IMR-90 (cell line): Measurements from ENCODE around the gene FANCE. TPM values are rescaled to one million over a fixed set of nuclear protein-coding genes. Genes with fewer than 3 reads are reported as not detected.

ENCODE experiments used
- ATAC-seq: fragments of 200-7000 bp; cut with Tn5 transposase; 2 replicates; pipeline ENCODE4 v1.9.1; 2020; ENCODE audit warnings: low read depth, mild to moderate bottlenecking, moderate library complexity
- BruUV-seq: library from RNA; stranded (reverse); fragments of 400-500 nt; replicated peaks from 2 replicates; lab custom pipeline; 2021; lab: Mats Ljungman, UMichigan
- CTCF ChIA-PET: fragments of 300-600 bp; formaldehyde crosslinking; extraction: SDS; loops from one replicate; lab custom pipeline; 2021; ENCODE audit warnings: antibody characterized with exemption; lab: Yijun Ruan, JAX
- POLR2A ChIA-PET: fragments of 300-600 bp; sonication (Branson Sonifier 250); formaldehyde crosslinking; loops from one replicate; lab custom pipeline; 2022; ENCODE audit warnings: antibody characterized with exemption; ENCODE audit not compliant: unreplicated experiment; lab: Charles Lee
- DNase-seq: peaks from one replicate; pipeline ENCODE4 v3.0.0; 2013
- H2AFZ ChIP-seq: replicated peaks from 2 replicates; pipeline ENCODE3; 2013; ENCODE audit warnings: low read length, mild to moderate bottlenecking; ENCODE audit not compliant: poor library complexity
- H2AK5ac ChIP-seq: 2 replicates; pipeline ENCODE4 v1.6.1; 2013; ENCODE audit warnings: low read depth, low read length, inconsistent platforms
- H2AK9ac ChIP-seq: replicated peaks from 2 replicates; pipeline ENCODE3; 2013; ENCODE audit warnings: mild to moderate bottlenecking, low read depth, low read length, moderate library complexity; ENCODE audit not compliant: poor library complexity
- H2BK120ac ChIP-seq: 2 replicates; pipeline ENCODE4 v1.6.1; 2013; ENCODE audit warnings: low read depth, low read length, inconsistent platforms
- H2BK15ac ChIP-seq: 3 replicates; pipeline ENCODE4 v1.6.1; 2013; ENCODE audit warnings: low read depth, low read length, inconsistent platforms
- H2BK20ac ChIP-seq: 2 replicates; pipeline ENCODE4 v1.6.1; 2013; ENCODE audit warnings: low read depth, mild to moderate bottlenecking, inconsistent platforms, low read length, moderate library complexity
- H2BK5ac ChIP-seq: 2 replicates; pipeline ENCODE4 v1.6.1; 2013; ENCODE audit warnings: mild to moderate bottlenecking, low read depth, low read length, inconsistent platforms; ENCODE audit not compliant: poor library complexity, severe bottlenecking
- H3K14ac ChIP-seq: replicated peaks from 2 replicates; pipeline ENCODE4 v1.6.1; 2013; ENCODE audit warnings: low read depth, low read length, inconsistent platforms
- H3K18ac ChIP-seq: 2 replicates; pipeline ENCODE4 v1.6.1; 2013; ENCODE audit warnings: low read depth, low read length, control low read depth
- H3K23ac ChIP-seq: 2 replicates; pipeline ENCODE4 v1.6.1; 2013; ENCODE audit warnings: low read depth, low read length, inconsistent platforms
- H3K27ac ChIP-seq: 2 replicates; pipeline ENCODE4 v1.5.1; 2013; ENCODE audit warnings: mild to moderate bottlenecking, control low read depth, low read length; ENCODE audit not compliant: insufficient read depth
- H3K27me3 ChIP-seq: 2 replicates; pipeline ENCODE4 v1.6.1; 2013; ENCODE audit warnings: low read length; ENCODE audit not compliant: control insufficient read depth, insufficient read depth
- H3K36me3 ChIP-seq: 2 replicates; pipeline ENCODE4 v1.6.1; 2013; ENCODE audit warnings: low read length, mixed read lengths; ENCODE audit not compliant: control insufficient read depth, insufficient read depth
- H3K4ac ChIP-seq: 2 replicates; pipeline ENCODE4 v1.6.1; 2013; ENCODE audit warnings: low read depth, low read length, inconsistent platforms
- H3K4me1 ChIP-seq: 2 replicates; pipeline ENCODE4 v1.6.1; 2013; ENCODE audit warnings: low read length, mixed read lengths; ENCODE audit not compliant: control insufficient read depth, insufficient read depth
- H3K4me2 ChIP-seq: 2 replicates; pipeline ENCODE4 v1.6.1; 2013; ENCODE audit warnings: low read depth, mild to moderate bottlenecking, control low read depth, low read length, moderate library complexity
- H3K4me3 ChIP-seq: 2 replicates; pipeline ENCODE4 v1.5.1; 2013; ENCODE audit warnings: low read depth, mild to moderate bottlenecking, control low read depth, low read length, moderate library complexity; ENCODE audit not compliant: insufficient read depth
- H3K56ac ChIP-seq: 2 replicates; pipeline ENCODE4 v1.6.1; 2013; ENCODE audit warnings: low read length, inconsistent platforms; ENCODE audit not compliant: insufficient read depth; ENCODE audit errors: extremely low read depth
- H3K79me1 ChIP-seq, 2 experiments: 2 replicates each; pipeline ENCODE4 v1.6.1; 2013; ENCODE audit warnings: low read length in 2 of 2, inconsistent platforms in 1 of 2, low read depth in 1 of 2
- H3K9ac ChIP-seq: 2 replicates; pipeline ENCODE4 v1.6.1; 2013; ENCODE audit warnings: low read depth, low read length, control low read depth
- H3K9me1 ChIP-seq: 2 replicates; pipeline ENCODE4 v1.6.1; 2013; ENCODE audit warnings: low read length, inconsistent platforms; ENCODE audit not compliant: insufficient read depth
- H3K9me3 ChIP-seq: 2 replicates; pipeline ENCODE4 v1.6.1; 2013; ENCODE audit warnings: low read length; ENCODE audit not compliant: control insufficient read depth, insufficient read depth
- H4K20me1 ChIP-seq: 2 replicates; pipeline ENCODE4 v1.6.1; 2013; ENCODE audit warnings: low read length, inconsistent platforms; ENCODE audit not compliant: insufficient read depth
- H4K5ac ChIP-seq: 2 replicates; pipeline ENCODE4 v1.6.1; 2013; ENCODE audit warnings: mild to moderate bottlenecking, low read depth, low read length, control low read depth
- H4K8ac ChIP-seq, 2 experiments: 2 replicates each; pipeline ENCODE4 v1.6.1; 2013; ENCODE audit warnings: low read depth in 2 of 2, low read length in 2 of 2, control low read depth in 1 of 2, inconsistent platforms in 1 of 2
- H4K91ac ChIP-seq: 2 replicates; pipeline ENCODE4 v1.6.1; 2013; ENCODE audit warnings: low read depth, low read length, inconsistent platforms; ENCODE audit not compliant: insufficient read depth
- CEBPB ChIP-seq: IDR thresholded peaks from 2 replicates; pipeline ENCODE4 v1.6.1; 2012; ENCODE audit warnings: low read depth, low read length, improper control_type of control experiment
- CHD1 ChIP-seq: IDR thresholded peaks from 2 replicates; pipeline ENCODE4 v1.6.1; 2012; ENCODE audit warnings: low read depth, low read length, improper control_type of control experiment
- ELK1 ChIP-seq: fragments of 150-350 bp; IDR thresholded peaks from 2 replicates; pipeline ENCODE4 v1.6.1; 2016; ENCODE audit warnings: low read depth, mild to moderate bottlenecking, low read length, moderate library complexity, borderline replicate concordance
- RAD21 ChIP-seq: IDR thresholded peaks from 2 replicates; pipeline ENCODE4 v1.6.1; 2012; ENCODE audit warnings: low read length, improper control_type of control experiment
- RCOR1 ChIP-seq: IDR thresholded peaks from 2 replicates; pipeline ENCODE4 v1.6.1; 2012; ENCODE audit warnings: mild to moderate bottlenecking, low read length, improper control_type of control experiment; ENCODE audit not compliant: insufficient replicate concordance
- USF2 ChIP-seq: fragments of 150-350 bp; IDR thresholded peaks from 2 replicates; pipeline ENCODE4 v1.6.1; 2017; ENCODE audit warnings: mild to moderate bottlenecking, antibody characterized with exemption, low read length, low read depth
- WGBS, 2 experiments: methylation state at CpG; one replicate each; pipeline versions ENCODE4 v1.1.5 to v1.1.7; 2013; ENCODE audit warnings: missing lambda C conversion rate in 2 of 2; ENCODE audit not compliant: insufficient read length in 1 of 2; ENCODE audit errors: extremely low coverage in 2 of 2; 5-methylcytosine and 5-hydroxymethylcytosine counted together
- dilution Hi-C: fragments of 300-500 bp; cut with HindIII; formaldehyde crosslinking; loops from one replicate; pipeline ENCODE4 v1.14.3; 2018; ENCODE audit warnings: low sequenced_read_pairs; ENCODE audit not compliant: unreplicated experiment
- in situ Hi-C: fragments of 300-500 bp; cut with MboI; formaldehyde crosslinking; loops from 3 replicates; pipeline ENCODE4 v1.14.3; 2019; ENCODE audit warnings: low sequenced_read_pairs, inconsistent platforms, mixed read lengths
- intact Hi-C: fragments of 100-400 bp; cut with micrococcal nuclease; formaldehyde crosslinking; loops from 2 replicates; pipeline ENCODE4 v1.10.0; 2022
- polyA plus RNA-seq, 3 experiments: library from polyadenylated mRNA; depleted of rRNA; stranded (reverse); fragments of >200 nt; gene quantifications; 2 replicates each; pipeline ENCODE4 v1.2.3, GENCODE V29; 2012; ENCODE audit warnings: low replicate concordance in 1 of 3
- total RNA-seq: library from RNA; depleted of rRNA; stranded (reverse); fragments of >200 nt; gene quantifications from 2 replicates; pipeline ENCODE4 v1.2.3, GENCODE V29; 2012

FANCE gene
- total and polyA plus RNA-seq, 2 of the 4 experiments (the other 2 are of a cell fraction) = 7.1 to 9.1 TPM

GRCh38 chr6:35403544-35404442, 48.3 kb upstream of the FANCE start:
- no peaks in the 10 kb centered on the region for H3K36me3 ChIP-seq
- POLR2A ChIA-PET = no interaction called here
- no peak for ATAC-seq

More at GRCh38 chr6:35403544-35404442, 48.3 kb upstream of the FANCE start:
- no peak overlapping the region for H3K9ac ChIP-seq
- no peak overlapping the region for H4K91ac ChIP-seq
- no TSS peak for BruUV-seq
- dilution Hi-C loops = no loop called here
- no peak overlapping the region for H3K27ac ChIP-seq
- H3K56ac ChIP-seq = no peak overlapping the region
- H3K4me2 ChIP-seq = no peak overlapping the region
- no peak for DNase-seq
- no peak overlapping the region for H2BK120ac ChIP-seq
- H2AK5ac ChIP-seq = 0 out of 2 replicates have a peak overlapping the region, but pooled peaks have one; percentile 14
- peak overlapping the region; percentile 49 for H2AFZ ChIP-seq
- H2BK20ac ChIP-seq = no peak overlapping the region
- in situ Hi-C loops = no loop called here
- H2BK15ac ChIP-seq = no peak overlapping the region
- no peak overlapping the region for H3K14ac ChIP-seq
- CTCF ChIA-PET = no interaction called here
- H2AK9ac ChIP-seq = no peak overlapping the region
- no peak overlapping the region for H4K8ac ChIP-seq
- peaks cover 29% of the 10 kb centered on the region for H3K9me1 ChIP-seq
- peaks cover 36 to 89% of the 10 kb centered on the region in 2 experiments for H3K79me1 ChIP-seq
- H3K4me1 ChIP-seq = peaks cover 10% of the 10 kb centered on the region
- intact Hi-C loops = no loop called here
- H3K4me3 ChIP-seq = no peak overlapping the region
- H4K5ac ChIP-seq = no peak overlapping the region
- 0 out of 2 replicates have a peak overlapping the region, but pooled peaks have one; percentile 15 for H3K4ac ChIP-seq
- peaks cover 28% of the 10 kb centered on the region for H4K20me1 ChIP-seq
- no peaks in the 10 kb centered on the region for H3K9me3 ChIP-seq
- H2BK5ac ChIP-seq = no peak overlapping the region
- H3K27me3 ChIP-seq = no peaks in the 10 kb centered on the region
- 0 out of 2 replicates have a peak overlapping the region, but pooled peaks have one; percentile 17 for H3K23ac ChIP-seq
- TF ChIP-seq ELK1 = no peak
- TF ChIP-seq CEBPB = no peak
- TF ChIP-seq CHD1 = no peak
- no peak for TF ChIP-seq RCOR1
- no peak for TF ChIP-seq RAD21
- no peak for TF ChIP-seq USF2
- WGBS, 2 experiments = 92% methylated on average over 7 of the region's 8 CpGs; no CpG with 5 or more reads in 1 of the 2 experiments
- no peak overlapping the region for H3K18ac ChIP-seq
